ENCODE data around the gene ALDH16A1.
"Not testable (repeated sequence)": the region's sequence is repeated elsewhere in the genome, so short reads cannot be mapped to it uniquely, and the experiment has no call there.

ALDH16A1 gene

DNA sequence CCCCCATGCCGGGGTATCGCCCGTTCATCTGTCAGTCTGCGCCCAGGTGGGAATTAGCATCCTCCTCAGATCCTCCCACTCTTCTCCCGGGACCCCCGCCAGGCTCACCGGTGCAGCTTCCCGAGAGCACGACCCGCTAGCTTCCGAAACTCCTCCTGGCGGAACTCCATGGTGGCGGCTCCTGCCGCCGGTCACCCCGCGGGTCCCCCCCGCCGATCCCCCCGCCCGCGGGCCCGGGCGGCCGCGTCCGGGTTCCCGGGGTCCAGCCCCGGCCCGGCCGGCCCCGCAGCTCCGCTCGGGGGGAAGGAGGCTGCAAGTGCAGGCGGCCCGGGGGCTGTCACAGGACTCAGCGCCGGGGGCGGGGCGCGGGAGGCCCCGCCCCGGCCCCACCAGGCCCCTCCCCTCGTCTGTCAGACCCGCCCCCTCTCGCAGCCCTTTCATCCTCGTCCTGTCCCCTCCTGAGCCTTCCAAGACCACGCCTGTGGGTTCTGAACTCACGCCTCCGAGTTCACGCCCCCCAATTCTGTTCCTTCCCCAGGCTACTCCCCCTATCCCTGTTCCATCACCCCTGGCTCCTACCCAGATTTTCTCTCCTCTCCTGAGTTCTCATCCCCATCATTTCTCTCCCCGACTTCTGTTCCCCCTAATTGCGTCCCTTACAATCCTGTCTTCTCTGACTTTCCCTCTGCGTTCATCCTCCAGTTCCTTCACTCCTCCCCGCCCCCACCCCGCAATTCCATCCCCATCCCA is 11.6 kb upstream of the ALDH16A1 start, which contains the start of gene SLC17A7:
Gene SLC17A7, minus strand, starts transcription at position 318 of the 750 bp plus-strand sequence. Its CDS starts 148 bp downstream, at position 170.
- TF ChIP-seq, protein P1, sequence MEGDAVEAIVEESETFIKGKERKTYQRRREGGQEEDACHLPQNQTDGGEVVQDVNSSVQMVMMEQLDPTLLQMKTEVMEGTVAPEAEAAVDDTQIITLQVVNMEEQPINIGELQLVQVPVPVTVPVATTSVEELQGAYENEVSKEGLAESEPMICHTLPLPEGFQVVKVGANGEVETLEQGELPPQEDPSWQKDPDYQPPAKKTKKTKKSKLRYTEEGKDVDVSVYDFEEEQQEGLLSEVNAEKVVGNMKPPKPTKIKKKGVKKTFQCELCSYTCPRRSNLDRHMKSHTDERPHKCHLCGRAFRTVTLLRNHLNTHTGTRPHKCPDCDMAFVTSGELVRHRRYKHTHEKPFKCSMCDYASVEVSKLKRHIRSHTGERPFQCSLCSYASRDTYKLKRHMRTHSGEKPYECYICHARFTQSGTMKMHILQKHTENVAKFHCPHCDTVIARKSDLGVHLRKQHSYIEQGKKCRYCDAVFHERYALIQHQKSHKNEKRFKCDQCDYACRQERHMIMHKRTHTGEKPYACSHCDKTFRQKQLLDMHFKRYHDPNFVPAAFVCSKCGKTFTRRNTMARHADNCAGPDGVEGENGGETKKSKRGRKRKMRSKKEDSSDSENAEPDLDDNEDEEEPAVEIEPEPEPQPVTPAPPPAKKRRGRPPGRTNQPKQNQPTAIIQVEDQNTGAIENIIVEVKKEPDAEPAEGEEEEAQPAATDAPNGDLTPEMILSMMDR (IDR thresholded peaks at IDR 0.05; ENCODE audit: borderline replicate concordance, insufficient read depth, low read depth, low read length): no peak
- H3K4me3 ChIP-seq (ENCODE audit: low read depth, low read length): no peak within 1 kb of the TSS

DNA sequence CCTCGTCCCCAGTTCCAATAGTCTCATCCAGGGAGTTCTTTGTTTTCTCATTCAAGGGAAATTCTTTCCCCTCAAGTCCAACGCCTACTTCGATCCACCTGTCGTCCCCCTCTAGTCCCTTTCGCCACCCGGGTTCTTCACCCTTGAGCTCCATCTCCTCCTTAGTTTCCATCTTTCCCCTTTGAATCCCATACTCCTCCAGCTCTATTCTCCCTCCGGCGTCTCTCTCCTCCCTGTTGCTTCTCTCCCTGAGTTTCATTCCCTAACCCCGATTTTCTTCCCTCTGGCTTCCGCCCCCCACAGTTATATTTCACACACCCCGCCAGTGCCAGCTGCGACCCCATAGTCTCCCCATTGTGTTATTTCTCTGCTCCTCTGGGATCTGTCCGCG is 11.1 kb upstream of the ALDH16A1 start:
- no peak overlapping the region for H3K4me3 ChIP-seq (ENCODE audit: low read depth, low read length)
- TF ChIP-seq, protein P1 (IDR thresholded peaks at IDR 0.05; ENCODE audit: borderline replicate concordance, insufficient read depth, low read depth, low read length): no peak

DNA sequence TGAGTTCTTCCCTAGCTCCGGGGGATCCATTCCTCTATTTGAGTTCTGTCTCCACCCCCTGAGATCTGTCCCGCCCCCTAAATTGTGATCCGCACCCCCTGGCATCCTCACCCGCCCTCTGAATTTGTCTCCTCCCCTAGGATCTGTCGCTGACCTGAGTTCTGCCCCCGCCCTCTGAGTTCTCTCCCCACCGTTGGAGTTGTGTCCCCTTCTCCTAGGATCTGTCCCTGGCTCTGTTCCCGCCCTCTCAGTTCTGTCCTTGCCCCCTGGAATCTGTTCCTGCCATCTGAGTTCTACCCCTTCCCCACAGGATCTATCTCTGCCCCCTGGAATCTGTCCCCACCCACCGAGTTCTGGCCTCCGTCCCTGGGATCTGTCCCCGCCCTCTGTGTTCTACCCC is 10.7 kb upstream of the ALDH16A1 start:
- no peak overlapping the region for H3K4me3 ChIP-seq (ENCODE audit: low read depth, low read length)
- TF ChIP-seq, protein P1 (IDR thresholded peaks at IDR 0.05; ENCODE audit: borderline replicate concordance, insufficient read depth, low read depth, low read length): no peak

DNA sequence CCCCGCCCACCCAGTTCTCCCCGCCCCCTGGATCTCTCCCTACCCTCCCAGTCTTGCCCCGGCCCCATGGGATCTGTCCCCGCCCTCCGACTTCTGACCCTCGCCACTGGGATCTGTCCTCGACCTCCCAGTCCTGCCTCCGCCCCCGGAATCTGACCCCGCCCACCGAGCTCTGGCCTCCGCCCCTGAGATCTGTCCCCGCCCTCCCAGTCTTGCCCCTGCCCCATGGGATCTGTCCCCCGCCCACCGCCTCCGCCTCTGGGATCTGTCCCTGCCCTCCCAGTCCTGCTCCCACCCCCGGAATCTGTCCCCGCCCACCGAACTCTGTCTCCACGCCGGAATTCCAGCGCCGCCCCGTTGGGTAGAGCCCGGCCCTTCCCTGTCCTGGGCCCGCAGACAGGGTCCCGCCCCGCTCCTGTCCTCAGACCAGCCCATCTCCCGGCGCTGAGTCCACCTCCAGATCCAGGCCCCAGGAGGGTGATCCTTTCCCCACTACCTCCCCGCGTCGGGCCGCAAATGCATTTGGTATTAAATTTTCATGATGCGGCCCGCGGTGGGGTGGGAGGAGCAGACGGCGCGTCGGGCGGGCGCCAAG is 10.2 kb upstream of the ALDH16A1 start:
- H3K4me3 ChIP-seq (ENCODE audit: low read depth, low read length): peak overlapping the region; percentile 52
- TF ChIP-seq, protein P1 (IDR thresholded peaks at IDR 0.05; ENCODE audit: borderline replicate concordance, insufficient read depth, low read depth, low read length): no peak

DNA sequence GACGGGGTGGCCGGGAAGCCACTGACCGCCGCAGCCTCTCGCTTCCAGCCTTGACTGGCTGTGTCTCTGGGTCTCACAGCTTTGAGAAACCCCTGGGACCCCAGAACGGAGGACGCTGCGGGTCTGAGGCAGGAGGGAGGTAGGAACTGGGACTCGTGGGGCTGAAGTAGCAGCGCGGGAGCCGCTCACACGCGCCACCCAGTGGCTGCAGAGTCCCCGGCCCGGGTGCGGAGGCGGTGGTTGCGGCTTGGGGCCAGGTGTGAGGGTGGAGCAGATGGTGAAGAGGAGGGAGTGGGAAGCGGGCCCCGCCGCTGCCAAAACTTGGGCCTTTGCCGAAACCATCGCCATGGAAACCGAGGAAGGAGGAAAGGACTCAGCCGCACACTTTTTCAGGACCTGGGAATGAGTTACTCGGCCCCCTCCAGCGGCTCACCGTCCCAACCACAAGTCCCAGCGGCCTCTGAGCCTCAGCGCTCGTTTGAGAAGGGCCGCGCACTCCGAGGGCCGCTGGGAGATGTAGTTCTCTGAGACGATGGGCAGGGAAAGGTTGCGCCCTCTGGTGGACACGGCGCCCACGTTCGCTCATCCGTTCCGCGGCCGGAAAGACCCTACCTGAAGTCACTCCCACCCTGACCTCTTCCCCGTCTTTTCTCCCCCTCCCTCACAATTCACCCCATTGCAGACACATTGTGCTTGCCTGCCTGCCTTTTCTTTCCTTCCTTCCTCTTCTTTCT is 9.5 kb upstream of the ALDH16A1 start:
- TF ChIP-seq, protein P1 (IDR thresholded peaks at IDR 0.05; ENCODE audit: borderline replicate concordance, insufficient read depth, low read depth, low read length): peak; percentile 98
- peak overlapping the region; percentile 52 for H3K4me3 ChIP-seq (ENCODE audit: low read depth, low read length)

DNA sequence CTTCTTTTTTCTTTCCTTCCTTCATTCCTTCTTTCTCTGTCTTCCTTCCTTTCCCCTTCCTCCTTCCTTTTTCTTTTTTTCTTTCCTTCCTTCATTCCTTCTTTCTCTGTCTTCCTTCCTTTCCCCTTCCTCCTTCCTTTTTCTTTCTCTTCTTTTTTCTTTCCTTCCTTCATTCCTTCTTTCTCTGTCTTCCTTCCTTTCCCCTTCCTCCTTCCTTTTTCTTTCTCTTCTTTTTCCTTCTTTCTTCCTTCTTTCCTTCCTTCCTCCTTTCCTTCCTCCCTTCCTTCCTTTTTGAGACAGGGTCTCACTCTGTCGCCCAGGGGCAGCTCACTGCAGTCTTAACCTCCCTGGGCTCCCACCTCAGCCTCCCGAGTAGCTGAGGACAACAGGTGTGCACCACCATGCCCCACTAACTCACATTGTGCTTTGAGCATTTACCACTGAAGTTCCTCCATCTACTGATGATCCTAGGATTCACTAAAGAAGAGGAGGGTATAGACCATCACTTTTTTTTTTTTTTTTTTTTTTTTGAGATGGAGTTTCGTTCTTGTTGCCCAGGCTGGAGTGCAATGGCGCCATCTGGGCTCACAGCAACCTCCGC is 8.8 kb upstream of the ALDH16A1 start:
- not testable (repeated sequence) for H3K4me3 ChIP-seq (ENCODE audit: low read depth, low read length)

DNA sequence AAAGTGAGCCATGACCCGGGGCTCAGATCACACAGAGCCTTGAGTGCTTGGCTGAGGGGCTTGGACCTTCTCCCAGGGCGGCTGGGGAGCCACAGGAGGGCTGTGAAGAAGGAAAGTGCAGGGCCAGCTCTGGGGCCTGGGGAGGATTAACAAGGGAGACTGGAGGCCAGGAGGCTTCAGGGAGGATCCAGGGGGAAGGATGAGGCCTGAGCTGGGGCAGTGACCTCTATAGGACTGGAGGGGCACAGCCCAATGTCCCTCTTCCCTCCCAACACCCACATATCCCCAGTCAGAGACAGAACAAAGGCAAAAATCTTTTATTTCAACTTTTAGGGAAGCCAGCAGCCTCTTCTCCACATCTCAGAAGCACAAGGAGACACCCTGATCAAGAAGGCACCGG is 7.0 kb upstream of the ALDH16A1 start:
- TF ChIP-seq, protein P1 (IDR thresholded peaks at IDR 0.05; ENCODE audit: borderline replicate concordance, insufficient read depth, low read depth, low read length): no peak
- no peak overlapping the region for H3K4me3 ChIP-seq (ENCODE audit: low read depth, low read length)

All from GM12875 (cell line).